Nucleus accumbens (tissue), 56 donors: ENCODE data around the gene THAP5.
A peak's percentile ranks its signal among the peaks of the same experiment; 100 is the strongest.
"Not testable (repeated sequence)": the region's sequence is repeated elsewhere in the genome, so short reads cannot be mapped to it uniquely, and the experiment has no call there.

Source experiments
- DNase-seq, 56 donors: peaks; one replicate each; lab custom pipeline; 2025; lab: John Stamatoyannopoulos, UW

THAP5 gene

GRCh38 chr7:108586274-108586710 lies 16.8 kb upstream of the THAP5 start:
- DNase-seq = no peak

- DNase-seq = no peak
Measured at GRCh38 chr7:108585843-108586242, 16.3 kb upstream of the THAP5 start.

- DNase-seq = no peak
Measured at GRCh38 chr7:108584211-108584610, 14.7 kb upstream of the THAP5 start.

GRCh38 chr7:108581655-108582491 lies 12.4 kb upstream of the THAP5 start:
- DNase-seq = no peak

GRCh38 chr7:108580298-108580697 lies 10.8 kb upstream of the THAP5 start:
- no peak for DNase-seq

GRCh38 chr7:108578937-108579336 lies 9.4 kb upstream of the THAP5 start:
- no peak for DNase-seq

- DNase-seq = no peak
Measured at GRCh38 chr7:108576116-108576515, 6.6 kb upstream of the THAP5 start.

- no peak for DNase-seq
Measured at GRCh38 chr7:108575156-108575555, 5.7 kb upstream of the THAP5 start.

- DNase-seq = no peak
Measured at GRCh38 chr7:108572480-108572879, 3.0 kb upstream of the THAP5 start.

- peak in 27 of 56 donors; percentile 9 to 60 (median 36) for DNase-seq
Measured at GRCh38 chr7:108570146-108570755, 745 bp upstream of the THAP5 start.

GRCh38 chr7:108568801-108569380 lies 615 bp downstream of the THAP5 start:
- peak in 3 of 56 donors; percentile 36 to 51 (median 47) for DNase-seq

- DNase-seq = no peak
Measured at GRCh38 chr7:108565987-108566386, 3.5 kb downstream of the THAP5 start.

GRCh38 chr7:108561047-108561619 lies 8.4 kb downstream of the THAP5 start:
- no peak for DNase-seq

GRCh38 chr7:108559253-108559652 lies 10.3 kb downstream of the THAP5 start:
- no peak for DNase-seq

- DNase-seq = no peak
Measured at GRCh38 chr7:108557617-108558016, 11.9 kb downstream of the THAP5 start.

GRCh38 chr7:108557191-108557590 lies 12.3 kb downstream of the THAP5 start:
- no peak for DNase-seq

- DNase-seq = not testable (repeated sequence)
Measured at GRCh38 chr7:108556665-108557064, 12.8 kb downstream of the THAP5 start.

GRCh38 chr7:108548141-108548896 lies 21.2 kb downstream of the THAP5 start:
- not testable (repeated sequence) for DNase-seq

- no peak for DNase-seq
Measured at GRCh38 chr7:108541478-108541877, 28.0 kb downstream of the THAP5 start.

- not testable (repeated sequence) for DNase-seq
Measured at GRCh38 chr7:108538685-108539084, 30.8 kb downstream of the THAP5 start.
